Endothelial cell of umbilical vein (primary cell): ENCODE measurements around the gene MEF2A. TPM values are rescaled to one million over a fixed set of nuclear protein-coding genes. Genes with fewer than 3 reads are reported as not detected.

Experiments used
- BruUV-seq: library from RNA; stranded (reverse); fragments of 400-500 nt; replicated peaks from 2 replicates; lab custom pipeline; 2021; lab: Mats Ljungman, UMichigan
- CTCF ChIA-PET: fragments of 300-600, 350-600 bp; sonication (Branson Sonifier 250); formaldehyde crosslinking; loops from one replicate; lab custom pipeline; 2021; ENCODE audit warnings: antibody characterized with exemption, inconsistent platforms; lab: Charles Lee
- POLR2A ChIA-PET: fragments of 300-600, 350-600 bp; sonication (Branson Sonifier 250); formaldehyde crosslinking; loops from one replicate; lab custom pipeline; 2021; ENCODE audit warnings: antibody characterized with exemption, inconsistent platforms; lab: Charles Lee
- DNase-seq: peaks from one replicate; pipeline ENCODE4 v3.0.0-alpha.2; 2011; ENCODE audit warnings: low read depth, low spot score
- FAIRE-seq: peaks from 2 replicates; lab custom pipeline; 2011; peaks lifted over from hg19 to GRCh38; lab: Jason Lieb, UNC
- H2AFZ ChIP-seq: 2 replicates; pipeline ENCODE4 v1.6.0; 2012; ENCODE audit warnings: low read depth, low read length, control low read depth, inconsistent platforms
- H3K27ac ChIP-seq: 2 replicates; pipeline ENCODE4 v1.5.1; 2011; ENCODE audit warnings: low read depth, mild to moderate bottlenecking, control low read depth, low read length, moderate library complexity; ENCODE audit not compliant: insufficient read depth
- H3K27me3 ChIP-seq, 2 experiments: 2 replicates each; pipeline versions ENCODE4 v1.6.0 to v1.6.1; 2011; ENCODE audit warnings: low read length in 2 of 2, mixed read lengths in 1 of 2; ENCODE audit not compliant: control insufficient read depth in 2 of 2, insufficient read depth in 2 of 2
- H3K36me3 ChIP-seq, 2 experiments: 2 replicates in 1 of 2; 3 replicates in 1 of 2; pipeline ENCODE4 v1.5.1; 2011; ENCODE audit warnings: low read length in 2 of 2, mild to moderate bottlenecking in 1 of 2, moderate library complexity in 1 of 2; ENCODE audit not compliant: control insufficient read depth in 2 of 2, insufficient read depth in 2 of 2; ENCODE audit errors: extremely low read depth in 1 of 2
- H3K4me1 ChIP-seq: 3 replicates; pipeline ENCODE4 v1.5.1; 2011; ENCODE audit warnings: mild to moderate bottlenecking, low read length; ENCODE audit not compliant: control insufficient read depth, insufficient read depth; ENCODE audit errors: extremely low read depth
- H3K4me2 ChIP-seq: 2 replicates; pipeline ENCODE4 v1.6.1; 2011; ENCODE audit warnings: low read length, control low read depth, mixed read lengths; ENCODE audit not compliant: insufficient read depth
- H3K4me3 ChIP-seq, 3 experiments: fragments of 200-600 bp in 1 of 3; sonication (generic), shearing (Covaris generic) in 1 of 3; replicated peaks in 1 of 3; 2 replicates each; pipeline ENCODE4 v1.5.1; 2011 to 2016; ENCODE audit warnings: control low read depth in 3 of 3, low read length in 3 of 3, mild to moderate bottlenecking in 2 of 3, inconsistent platforms in 1 of 3, low read depth in 1 of 3, moderate library complexity in 1 of 3; ENCODE audit not compliant: insufficient read depth in 1 of 3
- H3K79me2 ChIP-seq: 2 replicates; pipeline ENCODE4 v1.6.0; 2012; ENCODE audit warnings: low read length, inconsistent platforms; ENCODE audit not compliant: control insufficient read depth, insufficient read depth
- H3K9ac ChIP-seq: replicated peaks from 2 replicates; pipeline ENCODE3; 2011; ENCODE audit warnings: low read length, control low read depth; ENCODE audit not compliant: insufficient read depth; ENCODE audit errors: extremely low read depth
- H3K9me1 ChIP-seq: replicated peaks from 3 replicates; pipeline ENCODE4 v1.6.0; 2011; ENCODE audit warnings: mild to moderate bottlenecking, low read length; ENCODE audit not compliant: control insufficient read depth, insufficient read depth; ENCODE audit errors: extremely low read depth
- H3K9me3 ChIP-seq: replicated peaks from 2 replicates; pipeline ENCODE4 v1.5.1; 2012; ENCODE audit warnings: low read length, inconsistent platforms; ENCODE audit not compliant: control insufficient read depth, insufficient read depth
- H4K20me1 ChIP-seq: replicated peaks from 2 replicates; pipeline ENCODE3; 2011; ENCODE audit warnings: mild to moderate bottlenecking, low read length; ENCODE audit not compliant: control insufficient read depth, insufficient read depth; ENCODE audit errors: extremely low read depth
- EZH2 ChIP-seq: IDR thresholded peaks from 2 replicates; pipeline ENCODE4 v1.6.1; 2012; ENCODE audit warnings: borderline replicate concordance, low read depth, mild to moderate bottlenecking, moderate library complexity, low read length, inconsistent platforms; ENCODE audit not compliant: severe bottlenecking
- FOS ChIP-seq: IDR thresholded peaks from 2 replicates; pipeline ENCODE4 v1.6.1; 2011; ENCODE audit warnings: mild to moderate bottlenecking, low read length, moderate library complexity, borderline replicate concordance; ENCODE audit not compliant: insufficient read depth
- GATA2 ChIP-seq: IDR thresholded peaks from 2 replicates; pipeline ENCODE4 v1.7.0; 2011; ENCODE audit warnings: low read depth, mild to moderate bottlenecking, moderate library complexity, mixed read lengths, low read length; ENCODE audit not compliant: insufficient read length, insufficient read depth
- JUN ChIP-seq: IDR thresholded peaks from 2 replicates; pipeline ENCODE4 v1.6.1; 2011; ENCODE audit warnings: borderline replicate concordance, low read depth; ENCODE audit not compliant: insufficient read length, insufficient read depth
- MYC ChIP-seq: IDR thresholded peaks from one replicate; pipeline ENCODE4 v1.6.1; 2011; ENCODE audit warnings: mild to moderate bottlenecking, low read depth, low read length
- POLR2A ChIP-seq: IDR thresholded peaks from 2 replicates; pipeline ENCODE4 v1.6.1; 2012; ENCODE audit warnings: low read depth, mild to moderate bottlenecking, control low read depth, low read length
- POLR2AphosphoS5 ChIP-seq: IDR thresholded peaks from 2 replicates; pipeline ENCODE4 v1.6.1; 2012; ENCODE audit warnings: low read depth, mild to moderate bottlenecking, control low read depth, low read length, moderate library complexity; ENCODE audit not compliant: insufficient read depth
- dilution Hi-C: fragments of 300-500 bp; cut with MboI; formaldehyde crosslinking; loops from one replicate; pipeline ENCODE4 v1.15.0; 2019; ENCODE audit warnings: low sequenced_read_pairs; ENCODE audit not compliant: extremely low pct_ligation_motif_present
- intact Hi-C: fragments of 100-400 bp; cut with micrococcal nuclease; formaldehyde crosslinking; loops from one replicate; pipeline ENCODE4 v1.10.0; 2022
- polyA plus RNA-seq, 4 experiments: library from polyadenylated mRNA; depleted of rRNA in 3 of 4; stranded (reverse) in 3 of 4; unstranded in 1 of 4; fragments of >200 nt; gene quantifications; 2 replicates each; pipeline versions ENCODE4 v1.2.1 to v1.2.3, GENCODE V29; 2011 to 2012; ENCODE audit warnings: missing spikeins in 1 of 4
- total RNA-seq: library from RNA; stranded (reverse); gene quantifications from 2 replicates; pipeline ENCODE4 v1.2.3, GENCODE V29; 2021
- TF ChIP-seq, protein P1 (sequence below), 2 donors: IDR thresholded peaks; 1 replicate in 1 of 2; 2 replicates in 1 of 2; pipeline ENCODE4 v1.5.1; 2011; ENCODE audit warnings: low read length in 2 of 2, mild to moderate bottlenecking in 2 of 2, moderate library complexity in 2 of 2, control low read depth in 1 of 2, inconsistent platforms in 1 of 2, low read depth in 1 of 2; ENCODE audit not compliant: insufficient read depth in 1 of 2; ENCODE audit errors: extremely low read depth in 1 of 2
- TF ChIP-seq, protein P2 (sequence below): IDR thresholded peaks from 2 replicates; pipeline ENCODE4 v1.6.1; 2011; ENCODE audit not compliant: insufficient read depth, insufficient read length

MEF2A gene
- total and polyA plus RNA-seq, 2 donors (not counting 3 experiments of a cell fraction or from before 2014, with no cell fraction given), result 38.0 to 45.3 TPM

DNA sequence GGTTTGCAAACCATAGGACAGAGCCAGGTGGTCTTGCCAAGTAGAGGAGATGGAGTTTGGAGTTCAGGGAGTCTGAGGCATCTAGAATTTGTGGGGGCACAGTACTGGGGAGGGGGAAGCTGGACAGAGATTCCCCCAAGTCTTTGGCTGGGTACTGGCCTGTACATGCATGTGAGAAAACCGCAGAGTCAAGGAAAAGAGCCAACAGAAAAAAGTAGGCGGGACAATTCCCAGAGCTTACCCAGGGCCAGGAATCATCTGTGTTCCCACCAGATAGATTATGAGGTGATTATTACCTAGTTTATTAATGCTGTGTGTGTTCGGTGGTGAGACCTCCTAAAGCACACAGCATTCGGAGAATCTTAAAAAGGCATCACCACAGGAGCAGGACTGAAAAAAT is 156.1 kb downstream of the MEF2A start:
- BruUV-seq, result no TSS peak
- ChIA-PET POLR2A (no interaction called here), CTCF (interaction anchor here (0.9 to 1.3 kb wide), 2 partner anchors 17 to 449 kb away, joined by 3 to 4 read pairs; no protein-coding TSS in a partner anchor)
- no peaks in the 10 kb centered on the region for H3K9me3 ChIP-seq
- no peaks in the 10 kb centered on the region for H3K36me3 ChIP-seq
- FAIRE-seq (no peak), DNase-seq (no peak)
- H4K20me1 ChIP-seq, result no peaks in the 10 kb centered on the region
- no peaks in the 10 kb centered on the region for H3K4me1 ChIP-seq
- no peak overlapping the region for H3K27ac ChIP-seq
- intact Hi-C loops, result no loop called here
- TF ChIP-seq POLR2A (no peak), FOS (no peak), POLR2AphosphoS5 (no peak), GATA2 (no peak), MYC (no peak), JUN (no peak), EZH2 (no peak)
- TF ChIP-seq, protein P1, sequence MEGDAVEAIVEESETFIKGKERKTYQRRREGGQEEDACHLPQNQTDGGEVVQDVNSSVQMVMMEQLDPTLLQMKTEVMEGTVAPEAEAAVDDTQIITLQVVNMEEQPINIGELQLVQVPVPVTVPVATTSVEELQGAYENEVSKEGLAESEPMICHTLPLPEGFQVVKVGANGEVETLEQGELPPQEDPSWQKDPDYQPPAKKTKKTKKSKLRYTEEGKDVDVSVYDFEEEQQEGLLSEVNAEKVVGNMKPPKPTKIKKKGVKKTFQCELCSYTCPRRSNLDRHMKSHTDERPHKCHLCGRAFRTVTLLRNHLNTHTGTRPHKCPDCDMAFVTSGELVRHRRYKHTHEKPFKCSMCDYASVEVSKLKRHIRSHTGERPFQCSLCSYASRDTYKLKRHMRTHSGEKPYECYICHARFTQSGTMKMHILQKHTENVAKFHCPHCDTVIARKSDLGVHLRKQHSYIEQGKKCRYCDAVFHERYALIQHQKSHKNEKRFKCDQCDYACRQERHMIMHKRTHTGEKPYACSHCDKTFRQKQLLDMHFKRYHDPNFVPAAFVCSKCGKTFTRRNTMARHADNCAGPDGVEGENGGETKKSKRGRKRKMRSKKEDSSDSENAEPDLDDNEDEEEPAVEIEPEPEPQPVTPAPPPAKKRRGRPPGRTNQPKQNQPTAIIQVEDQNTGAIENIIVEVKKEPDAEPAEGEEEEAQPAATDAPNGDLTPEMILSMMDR (IDR thresholded peaks at IDR 0.05; ENCODE audit: extremely low read depth in 1 of 2, insufficient read depth in 1 of 2, low read depth in 1 of 2, low read length in 2 of 2), result no peak
- TF ChIP-seq, protein P2, sequence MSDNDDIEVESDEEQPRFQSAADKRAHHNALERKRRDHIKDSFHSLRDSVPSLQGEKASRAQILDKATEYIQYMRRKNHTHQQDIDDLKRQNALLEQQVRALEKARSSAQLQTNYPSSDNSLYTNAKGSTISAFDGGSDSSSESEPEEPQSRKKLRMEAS, result no peak
- no peaks in the 10 kb centered on the region for H3K79me2 ChIP-seq
- no peak overlapping the region for H3K9ac ChIP-seq
- H3K9me1 ChIP-seq, result no peaks in the 10 kb centered on the region
- dilution Hi-C loops, result loop anchor here (25.0 kb wide), 1 partner anchor 435 kb away; no protein-coding TSS in a partner anchor
- no peaks in the 10 kb centered on the region for H3K27me3 ChIP-seq
- no peak overlapping the region for H2AFZ ChIP-seq
- no peak overlapping the region for H3K4me2 ChIP-seq
- H3K4me3 ChIP-seq, result no peak overlapping the region
